HG03108 (cell line): ENCODE data around the gene FHDC1.

ENCODE experiments used
- ATAC-seq: cut with Tn5 transposase; IDR thresholded peaks from one replicate; pipeline ENCODE4 v1.9.1; 2021; ENCODE audit warnings: moderate library complexity; ENCODE audit not compliant: unreplicated experiment

FHDC1 gene

GRCh38 chr4:153002110-153002509 lies 66.0 kb downstream of the FHDC1 start:
- ATAC-seq, result no peak

- no peak for ATAC-seq
Observed at GRCh38 chr4:153004081-153004850, 68.1 kb downstream of the FHDC1 start.

- no peak for ATAC-seq
Observed at GRCh38 chr4:153005899-153006381, 69.8 kb downstream of the FHDC1 start.

- ATAC-seq, result peak; percentile 79
Observed at GRCh38 chr4:153008578-153009199, 72.6 kb downstream of the FHDC1 start.

- no peak for ATAC-seq
Observed at GRCh38 chr4:153010146-153010545, 74.0 kb downstream of the FHDC1 start.

GRCh38 chr4:153013202-153013977 lies 77.3 kb downstream of the FHDC1 start:
- no peak for ATAC-seq

- no peak for ATAC-seq
Observed at GRCh38 chr4:153014460-153014859, 78.3 kb downstream of the FHDC1 start.

- no peak for ATAC-seq
Observed at GRCh38 chr4:153016592-153016991, 80.5 kb downstream of the FHDC1 start.

GRCh38 chr4:153018031-153018430 lies 81.9 kb downstream of the FHDC1 start:
- no peak for ATAC-seq

- no peak for ATAC-seq
Observed at GRCh38 chr4:153018684-153019083, 82.6 kb downstream of the FHDC1 start.

GRCh38 chr4:153019906-153020305 lies 83.8 kb downstream of the FHDC1 start:
- no peak for ATAC-seq

GRCh38 chr4:153020457-153020856 lies 84.3 kb downstream of the FHDC1 start:
- no peak for ATAC-seq

GRCh38 chr4:153021276-153021675 lies 85.2 kb downstream of the FHDC1 start:
- ATAC-seq, result no peak

GRCh38 chr4:153022241-153022715 lies 86.2 kb downstream of the FHDC1 start:
- no peak for ATAC-seq

GRCh38 chr4:153023139-153023538 lies 87.0 kb downstream of the FHDC1 start:
- ATAC-seq, result no peak

GRCh38 chr4:153023692-153024394 lies 87.7 kb downstream of the FHDC1 start:
- no peak for ATAC-seq

GRCh38 chr4:153024466-153024865 lies 88.3 kb downstream of the FHDC1 start:
- no peak for ATAC-seq

GRCh38 chr4:153025406-153025805 lies 89.3 kb downstream of the FHDC1 start:
- ATAC-seq, result no peak

GRCh38 chr4:153026591-153027346 lies 90.6 kb downstream of the FHDC1 start:
- no peak for ATAC-seq

- ATAC-seq, result no peak
Observed at GRCh38 chr4:153027866-153028265, 91.7 kb downstream of the FHDC1 start.
